SU-DHL-6 (cell line): Measurements from ENCODE around the gene GCNT2.

Source experiments
- H2AFZ ChIP-seq: fragments of 200-600 bp; sonication (generic); 2 replicates; pipeline ENCODE4 v1.6.1; 2014; ENCODE audit warnings: low read depth, mild to moderate bottlenecking, moderate library complexity, mixed read lengths, antibody characterized with exemption, low read length; ENCODE audit not compliant: severe bottlenecking
- H3F3A ChIP-seq: fragments of 200-600 bp; shearing (Covaris generic); 2 replicates; pipeline ENCODE4 v1.6.0; 2016; ENCODE audit warnings: antibody characterized with exemption, mild to moderate bottlenecking; ENCODE audit not compliant: insufficient read depth
- H3K27ac ChIP-seq: fragments of 200-600 bp; sonication (generic); 2 replicates; pipeline ENCODE4 v1.5.1; 2016; ENCODE audit warnings: low read depth, mild to moderate bottlenecking, low read length, moderate library complexity, mixed read lengths
- H3K27me3 ChIP-seq: fragments of 200-600 bp; sonication (generic), shearing (Covaris generic); 2 replicates; pipeline ENCODE4 v1.6.0; 2014; ENCODE audit warnings: mild to moderate bottlenecking, low read length
- H3K36me3 ChIP-seq: fragments of 200-600 bp; sonication (generic); 2 replicates; pipeline ENCODE4 v1.6.1; 2014; ENCODE audit warnings: mild to moderate bottlenecking, low read length, mixed read lengths
- H3K4me2 ChIP-seq: fragments of 300-600, 200-600 bp; shearing (Covaris generic), sonication (generic); 2 replicates; pipeline ENCODE4 v1.6.0; 2014; ENCODE audit warnings: low read length, low read depth, mild to moderate bottlenecking; ENCODE audit not compliant: poor library complexity, severe bottlenecking
- H3K4me3 ChIP-seq: fragments of 200-600 bp; sonication (generic); 2 replicates; pipeline ENCODE4 v1.5.1; 2014; ENCODE audit warnings: antibody characterized with exemption, low read length, mild to moderate bottlenecking, mixed read lengths; ENCODE audit not compliant: insufficient read depth, poor library complexity, severe bottlenecking
- H3K79me2 ChIP-seq: fragments of 200-600 bp; sonication (generic); 2 replicates; pipeline ENCODE4 v1.6.1; 2014; ENCODE audit warnings: mild to moderate bottlenecking, low read length, moderate library complexity; ENCODE audit not compliant: insufficient read depth
- H3K9ac ChIP-seq: fragments of 200-600 bp; sonication (generic); 2 replicates; pipeline ENCODE4 v1.7.0; 2014; ENCODE audit warnings: mild to moderate bottlenecking, low read length
- H3K9me2 ChIP-seq: fragments of 200-600 bp; sonication (generic); replicated peaks from 2 replicates; pipeline ENCODE4 v1.6.1; 2014; ENCODE audit warnings: low read length; ENCODE audit not compliant: insufficient read depth
- H3K9me3 ChIP-seq: fragments of 200-600 bp; sonication (generic); 2 replicates; pipeline ENCODE4 v1.6.1; 2014; ENCODE audit warnings: low read length, mixed read lengths; ENCODE audit not compliant: insufficient read depth
- H4K20me1 ChIP-seq: fragments of 200-600 bp; sonication (generic); 2 replicates; pipeline ENCODE4 v1.6.1; 2014; ENCODE audit warnings: low read depth, mild to moderate bottlenecking, antibody characterized with exemption, low read length, moderate library complexity, mixed read lengths
- CTCF ChIP-seq: fragments of 200-600 bp; sonication (generic); IDR thresholded peaks from one replicate; pipeline ENCODE4 v1.5.1; 2017; ENCODE audit warnings: antibody characterized with exemption, mild to moderate bottlenecking, low read length, moderate library complexity; ENCODE audit not compliant: insufficient read depth, poor library complexity, severe bottlenecking
- EZH2phosphoT487 ChIP-seq: fragments of 200-600 bp; sonication (generic), shearing (Covaris generic); conservative IDR thresholded peaks from 2 replicates; pipeline ENCODE4 v1.6.1; 2018; ENCODE audit warnings: mild to moderate bottlenecking, antibody characterized with exemption, low read length, moderate library complexity, mixed read lengths

The GCNT2 gene

GRCh38 chr6:10588562-10589428 lies 67.6 kb downstream of the GCNT2 start:
- Histone ChIP-seq H3K27ac (no peak overlapping the region), H3F3A (no peaks in the 10 kb centered on the region), H3K9ac (no peak overlapping the region), H3K36me3 (no peaks in the 10 kb centered on the region), H3K9me3 (no peaks in the 10 kb centered on the region), H2AFZ (no peak overlapping the region), H3K27me3 (no peaks in the 10 kb centered on the region), H3K79me2 (peaks cover 11% of the 10 kb centered on the region; the same call in 1 of the 2 replicates), H4K20me1 (no peaks in the 10 kb centered on the region), H3K9me2 (no peaks in the 10 kb centered on the region), H3K4me2 (no peak overlapping the region), H3K4me3 (no peak overlapping the region)
- TF ChIP-seq EZH2phosphoT487, result no peak
- no peak for TF ChIP-seq CTCF

GRCh38 chr6:10589429-10589727 lies 68.2 kb downstream of the GCNT2 start:
- Histone ChIP-seq H2AFZ (no peak overlapping the region), H3F3A (no peaks in the 10 kb centered on the region), H3K9me3 (no peaks in the 10 kb centered on the region), H3K27me3 (no peaks in the 10 kb centered on the region), H3K36me3 (no peaks in the 10 kb centered on the region), H3K9ac (no peak overlapping the region), H3K27ac (no peak overlapping the region), H3K4me2 (no peak overlapping the region), H3K4me3 (no peak overlapping the region), H3K9me2 (no peaks in the 10 kb centered on the region), H4K20me1 (no peaks in the 10 kb centered on the region), H3K79me2 (peaks cover 15% of the 10 kb centered on the region; the same call in 1 of the 2 replicates)
- TF ChIP-seq EZH2phosphoT487 (no peak), CTCF (no peak)

DNA sequence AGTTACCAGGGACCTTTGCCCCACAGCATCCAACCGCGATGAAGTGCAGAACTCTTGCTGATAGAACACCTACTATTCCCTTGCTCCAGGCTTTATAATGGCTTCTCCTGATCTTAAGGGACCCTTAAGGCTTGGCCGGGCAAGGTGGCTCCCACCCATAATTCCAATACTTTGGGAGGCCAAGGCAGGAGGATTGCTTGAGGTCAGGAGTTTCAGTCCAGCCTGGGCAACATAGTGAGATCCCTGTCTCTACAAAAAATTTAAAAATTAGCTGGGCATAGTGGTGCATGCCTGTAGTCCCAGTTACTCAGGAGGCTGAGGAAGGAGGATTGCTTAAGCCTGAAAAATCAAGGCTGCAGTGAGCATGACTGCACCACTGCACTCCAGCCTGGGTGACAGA lies 68.8 kb downstream of the GCNT2 start:
- Histone ChIP-seq H3K27ac (no peak overlapping the region), H3K4me2 (no peak overlapping the region), H3K9ac (no peak overlapping the region), H3K9me3 (no peaks in the 10 kb centered on the region), H3K27me3 (no peaks in the 10 kb centered on the region), H4K20me1 (no peaks in the 10 kb centered on the region), H3K36me3 (no peaks in the 10 kb centered on the region), H2AFZ (no peak overlapping the region), H3F3A (no peaks in the 10 kb centered on the region), H3K9me2 (no peaks in the 10 kb centered on the region), H3K4me3 (no peak overlapping the region), H3K79me2 (peaks cover 15% of the 10 kb centered on the region; the same call in 1 of the 2 replicates)
- TF ChIP-seq EZH2phosphoT487 (no peak), CTCF (no peak)
